ENCODE data around the gene CHI3L1.
A peak's percentile ranks its signal among the peaks of the same experiment; 100 is the strongest.

DNA sequence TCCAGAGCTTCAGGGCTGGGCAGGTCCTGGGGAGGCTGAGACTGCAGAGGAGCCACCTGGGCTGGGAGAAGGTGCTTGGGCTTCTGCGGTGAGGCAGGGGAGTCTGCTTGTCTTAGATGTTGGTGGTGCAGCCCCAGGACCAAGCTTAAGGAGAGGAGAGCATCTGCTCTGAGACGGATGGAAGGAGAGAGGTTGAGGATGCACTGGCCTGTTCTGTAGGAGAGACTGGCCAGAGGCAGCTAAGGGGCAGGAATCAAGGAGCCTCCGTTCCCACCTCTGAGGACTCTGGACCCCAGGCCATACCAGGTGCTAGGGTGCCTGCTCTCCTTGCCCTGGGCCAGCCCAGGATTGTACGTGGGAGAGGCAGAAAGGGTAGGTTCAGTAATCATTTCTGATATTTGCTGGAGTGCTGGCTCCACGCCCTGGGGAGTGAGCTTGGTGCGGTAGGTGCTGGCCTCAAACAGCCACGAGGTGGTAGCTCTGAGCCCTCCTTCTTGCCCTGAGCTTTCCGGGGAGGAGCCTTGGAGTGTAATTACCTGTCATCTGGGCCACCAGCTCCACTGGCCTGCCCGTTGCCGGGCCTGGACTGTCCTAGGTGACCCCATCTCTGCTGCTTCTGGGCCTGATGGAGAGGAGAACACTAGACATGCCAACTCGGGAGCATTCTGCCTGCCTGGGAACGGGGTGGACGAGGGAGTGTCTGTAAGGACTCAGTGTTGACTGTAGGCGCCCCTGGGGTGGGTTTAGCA lies 20.1 kb downstream of the CHI3L1 start:
- TF ChIP-seq, protein P1, sequence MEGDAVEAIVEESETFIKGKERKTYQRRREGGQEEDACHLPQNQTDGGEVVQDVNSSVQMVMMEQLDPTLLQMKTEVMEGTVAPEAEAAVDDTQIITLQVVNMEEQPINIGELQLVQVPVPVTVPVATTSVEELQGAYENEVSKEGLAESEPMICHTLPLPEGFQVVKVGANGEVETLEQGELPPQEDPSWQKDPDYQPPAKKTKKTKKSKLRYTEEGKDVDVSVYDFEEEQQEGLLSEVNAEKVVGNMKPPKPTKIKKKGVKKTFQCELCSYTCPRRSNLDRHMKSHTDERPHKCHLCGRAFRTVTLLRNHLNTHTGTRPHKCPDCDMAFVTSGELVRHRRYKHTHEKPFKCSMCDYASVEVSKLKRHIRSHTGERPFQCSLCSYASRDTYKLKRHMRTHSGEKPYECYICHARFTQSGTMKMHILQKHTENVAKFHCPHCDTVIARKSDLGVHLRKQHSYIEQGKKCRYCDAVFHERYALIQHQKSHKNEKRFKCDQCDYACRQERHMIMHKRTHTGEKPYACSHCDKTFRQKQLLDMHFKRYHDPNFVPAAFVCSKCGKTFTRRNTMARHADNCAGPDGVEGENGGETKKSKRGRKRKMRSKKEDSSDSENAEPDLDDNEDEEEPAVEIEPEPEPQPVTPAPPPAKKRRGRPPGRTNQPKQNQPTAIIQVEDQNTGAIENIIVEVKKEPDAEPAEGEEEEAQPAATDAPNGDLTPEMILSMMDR (IDR thresholded peaks at IDR 0.05; ENCODE audit: low read depth, low read length), result peak; percentile 51
- no peak for TF ChIP-seq EZH2phosphoT487 (IDR thresholded peaks at IDR 0.05; ENCODE audit: low read depth)

All from OCI-LY3 (cell line).